ENCODE data around the gene SLF2.
A peak's percentile ranks its signal among the peaks of the same experiment; 100 is the strongest.

The SLF2 gene

GRCh38 chr10:101011517-101012423 lies 99.0 kb downstream of the SLF2 start:
- TF ChIP-seq, protein P1, sequence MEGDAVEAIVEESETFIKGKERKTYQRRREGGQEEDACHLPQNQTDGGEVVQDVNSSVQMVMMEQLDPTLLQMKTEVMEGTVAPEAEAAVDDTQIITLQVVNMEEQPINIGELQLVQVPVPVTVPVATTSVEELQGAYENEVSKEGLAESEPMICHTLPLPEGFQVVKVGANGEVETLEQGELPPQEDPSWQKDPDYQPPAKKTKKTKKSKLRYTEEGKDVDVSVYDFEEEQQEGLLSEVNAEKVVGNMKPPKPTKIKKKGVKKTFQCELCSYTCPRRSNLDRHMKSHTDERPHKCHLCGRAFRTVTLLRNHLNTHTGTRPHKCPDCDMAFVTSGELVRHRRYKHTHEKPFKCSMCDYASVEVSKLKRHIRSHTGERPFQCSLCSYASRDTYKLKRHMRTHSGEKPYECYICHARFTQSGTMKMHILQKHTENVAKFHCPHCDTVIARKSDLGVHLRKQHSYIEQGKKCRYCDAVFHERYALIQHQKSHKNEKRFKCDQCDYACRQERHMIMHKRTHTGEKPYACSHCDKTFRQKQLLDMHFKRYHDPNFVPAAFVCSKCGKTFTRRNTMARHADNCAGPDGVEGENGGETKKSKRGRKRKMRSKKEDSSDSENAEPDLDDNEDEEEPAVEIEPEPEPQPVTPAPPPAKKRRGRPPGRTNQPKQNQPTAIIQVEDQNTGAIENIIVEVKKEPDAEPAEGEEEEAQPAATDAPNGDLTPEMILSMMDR (IDR thresholded peaks at IDR 0.05; ENCODE audit: extremely low read depth, insufficient read depth, missing control alignments) = no peak
- DNase-seq (ENCODE audit: low spot score) = no peak
- in situ Hi-C loops (cut with MboI; ENCODE audit: low pct_unique_long_range_greater_than_20kb, low sequenced_read_pairs, unreplicated experiment) = no loop called here

DNA sequence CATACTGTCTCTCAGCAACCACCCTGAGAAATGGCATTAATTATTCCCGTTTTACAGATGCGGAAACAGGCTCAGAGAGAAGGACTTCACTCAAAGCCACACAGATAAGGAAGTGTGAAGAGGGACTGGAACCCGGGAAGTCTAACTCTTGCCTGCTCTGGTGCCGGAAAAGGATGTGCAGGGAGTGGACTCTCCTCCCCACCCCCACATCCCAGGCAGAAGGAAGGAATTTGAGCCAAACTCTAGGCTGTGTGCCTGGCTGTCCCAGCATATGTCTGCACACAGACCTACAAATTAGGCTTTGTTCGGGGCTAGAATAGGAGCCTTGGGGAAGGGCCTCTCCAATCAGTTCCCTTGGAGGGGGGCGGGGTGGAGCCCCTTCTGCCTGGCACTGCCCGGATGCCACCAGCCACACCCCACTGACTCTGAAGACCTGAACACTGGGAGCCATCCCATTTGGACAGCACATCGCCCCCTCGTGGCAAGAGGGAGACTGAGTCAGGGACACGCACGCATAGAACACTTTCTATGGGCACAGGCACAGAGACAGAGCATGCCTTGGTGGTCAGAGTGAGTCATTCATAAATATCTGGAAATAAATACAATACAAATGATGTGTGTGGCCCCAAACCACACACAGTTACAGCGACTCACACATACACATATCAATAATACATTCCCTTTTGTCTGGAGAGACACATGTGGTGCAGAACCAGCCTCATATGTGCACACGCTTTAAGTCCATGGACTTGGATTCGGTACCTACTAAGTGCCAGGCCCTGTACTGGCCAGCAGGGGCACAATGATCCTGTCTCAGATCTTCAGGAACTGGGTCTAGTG lies 100.0 kb downstream of the SLF2 start:
- peak; percentile 86 for DNase-seq (ENCODE audit: low spot score)
- in situ Hi-C loops (cut with MboI; ENCODE audit: low pct_unique_long_range_greater_than_20kb, low sequenced_read_pairs, unreplicated experiment) = no loop called here
- TF ChIP-seq, protein P1 (IDR thresholded peaks at IDR 0.05; ENCODE audit: extremely low read depth, insufficient read depth, missing control alignments) = peak; percentile 86

GRCh38 chr10:101013365-101013825 lies 100.6 kb downstream of the SLF2 start:
- DNase-seq (ENCODE audit: low spot score) = no peak
- TF ChIP-seq, protein P1 (IDR thresholded peaks at IDR 0.05; ENCODE audit: extremely low read depth, insufficient read depth, missing control alignments) = no peak
- in situ Hi-C loops (cut with MboI; ENCODE audit: low pct_unique_long_range_greater_than_20kb, low sequenced_read_pairs, unreplicated experiment) = no loop called here

DNA sequence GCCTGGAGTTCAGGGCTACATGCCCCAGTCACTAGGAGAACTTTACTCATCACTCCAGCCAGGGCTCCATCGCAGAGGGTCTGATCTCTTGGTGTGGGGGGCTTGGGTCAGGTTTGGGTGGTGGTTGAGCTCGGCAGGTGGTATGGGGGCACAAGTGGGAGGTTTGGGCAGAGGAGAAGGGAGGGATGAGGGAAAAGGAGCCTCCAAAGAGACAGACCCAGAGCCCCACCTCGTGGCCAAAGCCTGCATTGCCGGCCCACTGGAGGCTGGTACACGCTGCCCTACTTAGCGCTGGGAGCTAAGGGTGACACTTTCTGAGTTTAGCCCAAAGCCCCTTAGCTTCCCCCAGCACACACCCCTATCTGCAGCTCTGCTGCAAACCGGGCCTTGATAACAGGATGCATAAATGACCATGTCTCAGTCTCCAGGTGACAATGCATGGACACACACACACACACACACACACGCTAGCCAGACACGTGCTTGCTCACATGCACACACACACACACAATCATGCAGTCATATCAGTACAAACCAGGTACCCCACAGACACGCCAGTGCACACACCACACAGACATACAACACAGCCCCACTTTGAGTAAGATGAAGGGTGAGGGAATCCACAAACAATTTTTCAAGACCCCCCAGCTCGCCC lies 101.6 kb downstream of the SLF2 start:
- DNase-seq (ENCODE audit: low spot score) = peak; percentile 89
- in situ Hi-C loops (cut with MboI; ENCODE audit: low pct_unique_long_range_greater_than_20kb, low sequenced_read_pairs, unreplicated experiment) = no loop called here
- TF ChIP-seq, protein P1 (IDR thresholded peaks at IDR 0.05; ENCODE audit: extremely low read depth, insufficient read depth, missing control alignments) = peak; percentile 94
